ENCODE measurements around the gene TCP11L1. TPM values are rescaled to one million over a fixed set of nuclear protein-coding genes. Genes with fewer than 3 reads are reported as not detected.
"Not testable (repeated sequence)": the region's sequence is repeated elsewhere in the genome, so short reads cannot be mapped to it uniquely, and the experiment has no call there.

The TCP11L1 gene
- total and polyA plus RNA-seq, 2 experiments from 2014 or later, result 23.4 to 39.8 TPM

DNA sequence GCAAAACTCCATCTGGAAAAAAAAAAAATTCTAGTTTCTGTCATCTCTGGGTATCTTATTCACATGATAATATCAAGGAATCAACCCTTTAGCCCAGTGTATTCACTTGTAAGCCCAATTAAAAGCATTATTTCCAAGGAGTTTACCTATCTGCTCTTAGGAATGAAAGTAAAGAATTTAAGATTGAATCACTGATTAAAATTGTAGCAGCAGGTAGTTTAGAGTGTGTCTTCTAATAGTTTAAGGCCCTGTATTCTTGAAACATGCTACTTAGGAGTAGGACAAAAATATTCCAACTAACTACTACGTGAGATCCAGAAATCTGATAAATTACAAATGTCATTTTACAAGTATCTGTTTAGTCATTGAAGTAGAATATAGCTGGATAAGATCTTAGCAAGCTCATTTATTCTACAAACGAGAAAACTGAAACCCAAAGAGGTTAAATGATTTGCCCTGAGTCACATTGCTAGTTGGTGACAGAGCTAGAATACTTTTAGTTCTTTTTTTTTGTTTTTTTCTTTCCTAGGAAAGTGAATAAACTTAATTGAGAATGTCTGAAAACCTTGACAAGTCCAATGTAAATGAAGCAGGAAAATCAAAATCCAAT is 4.0 kb downstream of the TCP11L1 start:
- Histone ChIP-seq H2AFZ (no peak overlapping the region), H3K4me2 (ENCODE audit: unreplicated experiment) (peak overlapping the region; percentile 8), H3K27me3 (replicated peaks; ENCODE audit: insufficient read depth) (no peaks in the 10 kb centered on the region), H3K9ac (no peak overlapping the region), H3K27ac (peak overlapping the region; percentile 42), H3K79me2 (ENCODE audit: insufficient read depth) (peaks cover 65% of the 10 kb centered on the region), H3K9me3 (ENCODE audit: low read depth) (no peaks in the 10 kb centered on the region), H3F3A (ENCODE audit: insufficient read depth) (peaks cover 7% of the 10 kb centered on the region; the same call in 1 of the 2 replicates), H4K20me1 (ENCODE audit: insufficient read depth) (no peaks in the 10 kb centered on the region), H3K9me2 (ENCODE audit: insufficient read depth) (no peaks in the 10 kb centered on the region), H3K4me3 (no peak overlapping the region), H3K36me3 (ENCODE audit: low read depth) (peaks cover 30% of the 10 kb centered on the region), H3K4me1 (ENCODE audit: insufficient read depth) (peaks cover 24% of the 10 kb centered on the region)
- 43 to 51% methylated on average over 2 of the region's 2 CpGs for WGBS, 2 experiments (ENCODE audit: low coverage in 1 of 2, low lambda C conversion rate in 2 of 2, missing lambda C conversion rate in 2 of 2)
- in situ Hi-C loops (cut with MboI), result no loop called here
- TF ChIP-seq EZH2 (IDR thresholded peaks at IDR 0.05; ENCODE audit: insufficient read depth, poor library complexity, severe bottlenecking) (no peak), EZH2phosphoT487 (IDR thresholded peaks at IDR 0.05; ENCODE audit: insufficient read depth, low read depth) (no peak)
- DNase-seq, result peak; percentile 39

DNA sequence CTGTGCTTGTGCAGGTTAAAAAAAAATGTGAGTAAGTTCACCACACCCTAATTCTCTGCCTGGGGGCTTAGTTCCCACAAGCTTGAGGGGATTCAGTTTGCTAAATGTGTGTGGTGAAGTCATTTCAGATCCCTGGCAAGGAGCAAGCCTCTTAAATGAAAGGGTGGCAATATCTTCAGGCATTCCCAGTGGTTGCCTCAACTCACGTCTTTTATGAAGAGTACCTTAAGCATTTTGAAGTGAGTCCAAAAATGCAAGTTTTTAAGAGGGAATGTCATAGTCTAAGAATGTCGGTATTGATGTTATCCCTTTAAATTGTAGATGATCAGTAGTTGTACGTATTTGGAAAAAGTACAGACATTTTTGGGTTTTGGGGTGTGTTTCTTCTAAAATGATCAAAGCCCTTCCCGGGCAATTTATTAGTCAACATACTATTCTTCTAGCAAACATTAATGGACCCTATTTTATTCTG is 4.9 kb downstream of the TCP11L1 start:
- H4K20me1 ChIP-seq (ENCODE audit: insufficient read depth), result no peaks in the 10 kb centered on the region
- 62 to 71% methylated on average over 4 of the region's 4 CpGs for WGBS, 2 experiments (ENCODE audit: low coverage in 1 of 2, low lambda C conversion rate in 2 of 2, missing lambda C conversion rate in 2 of 2)
- H3K4me1 ChIP-seq (ENCODE audit: insufficient read depth), result peaks cover 24% of the 10 kb centered on the region
- H3K4me3 ChIP-seq, result no peak overlapping the region
- no peaks in the 10 kb centered on the region for H3K9me3 ChIP-seq (ENCODE audit: low read depth)
- DNase-seq, result peak; percentile 65
- peaks cover 7% of the 10 kb centered on the region; the same call in 1 of the 2 replicates for H3F3A ChIP-seq (ENCODE audit: insufficient read depth)
- in situ Hi-C loops (cut with MboI), result no loop called here
- H3K9ac ChIP-seq, result no peak overlapping the region
- no peaks in the 10 kb centered on the region for H3K9me2 ChIP-seq (ENCODE audit: insufficient read depth)
- H2AFZ ChIP-seq, result no peak overlapping the region
- H3K4me2 ChIP-seq (ENCODE audit: unreplicated experiment), result no peak overlapping the region
- peaks cover 70% of the 10 kb centered on the region for H3K79me2 ChIP-seq (ENCODE audit: insufficient read depth)
- peaks cover 34% of the 10 kb centered on the region for H3K36me3 ChIP-seq (ENCODE audit: low read depth)
- no peaks in the 10 kb centered on the region for H3K27me3 ChIP-seq (replicated peaks; ENCODE audit: insufficient read depth)
- TF ChIP-seq EZH2 (IDR thresholded peaks at IDR 0.05; ENCODE audit: insufficient read depth, poor library complexity, severe bottlenecking), result no peak
- no peak for TF ChIP-seq EZH2phosphoT487 (IDR thresholded peaks at IDR 0.05; ENCODE audit: insufficient read depth, low read depth)
- peak overlapping the region; percentile 42 for H3K27ac ChIP-seq

GRCh38 chr11:33045551-33046255 is 6.3 kb downstream of the TCP11L1 start:
- 72 to 77% methylated on average over 8 of the region's 8 CpGs for WGBS, 2 experiments (ENCODE audit: low coverage in 1 of 2, low lambda C conversion rate in 2 of 2, missing lambda C conversion rate in 2 of 2)
- no peaks in the 10 kb centered on the region for H3K27me3 ChIP-seq (replicated peaks; ENCODE audit: insufficient read depth)
- no peak overlapping the region for H3K9ac ChIP-seq
- peaks cover 34% of the 10 kb centered on the region for H3K36me3 ChIP-seq (ENCODE audit: low read depth)
- H4K20me1 ChIP-seq (ENCODE audit: insufficient read depth), result no peaks in the 10 kb centered on the region
- no peaks in the 10 kb centered on the region for H3K9me3 ChIP-seq (ENCODE audit: low read depth)
- no peak overlapping the region for H3K4me3 ChIP-seq
- no peak for TF ChIP-seq EZH2phosphoT487 (IDR thresholded peaks at IDR 0.05; ENCODE audit: insufficient read depth, low read depth)
- peaks cover 65% of the 10 kb centered on the region for H3K79me2 ChIP-seq (ENCODE audit: insufficient read depth)
- DNase-seq, result peak; percentile 36
- no peak overlapping the region for H3K27ac ChIP-seq
- no peak overlapping the region for H2AFZ ChIP-seq
- no peaks in the 10 kb centered on the region for H3K9me2 ChIP-seq (ENCODE audit: insufficient read depth)
- no peak overlapping the region for H3K4me2 ChIP-seq (ENCODE audit: unreplicated experiment)
- peaks cover 7% of the 10 kb centered on the region; the same call in 1 of the 2 replicates for H3F3A ChIP-seq (ENCODE audit: insufficient read depth)
- in situ Hi-C loops (cut with MboI), result no loop called here
- H3K4me1 ChIP-seq (ENCODE audit: insufficient read depth), result peaks cover 20% of the 10 kb centered on the region

- H2AFZ ChIP-seq; H3K27me3 ChIP-seq (replicated peaks; ENCODE audit: insufficient read depth); H3K9ac ChIP-seq; H3K4me2 ChIP-seq (ENCODE audit: unreplicated experiment); H3K4me3 ChIP-seq; in situ Hi-C loops (cut with MboI); H3K9me2 ChIP-seq (ENCODE audit: insufficient read depth); H3F3A ChIP-seq (ENCODE audit: insufficient read depth); H3K4me1 ChIP-seq (ENCODE audit: insufficient read depth); H4K20me1 ChIP-seq (ENCODE audit: insufficient read depth); H3K9me3 ChIP-seq (ENCODE audit: low read depth); H3K27ac ChIP-seq; DNase-seq: not testable (repeated sequence)
- H3K79me2 ChIP-seq (ENCODE audit: insufficient read depth), result peaks cover 51% of the 10 kb centered on the region
- WGBS, 2 experiments (ENCODE audit: low coverage in 1 of 2, low lambda C conversion rate in 2 of 2, missing lambda C conversion rate in 2 of 2), result 78 to 87% methylated on average over 6 of the region's 6 CpGs
- H3K36me3 ChIP-seq (ENCODE audit: low read depth), result peaks cover 38% of the 10 kb centered on the region
These were observed 9.3 kb downstream of the TCP11L1 start for GRCh38 chr11:33048701-33049100.

DNA sequence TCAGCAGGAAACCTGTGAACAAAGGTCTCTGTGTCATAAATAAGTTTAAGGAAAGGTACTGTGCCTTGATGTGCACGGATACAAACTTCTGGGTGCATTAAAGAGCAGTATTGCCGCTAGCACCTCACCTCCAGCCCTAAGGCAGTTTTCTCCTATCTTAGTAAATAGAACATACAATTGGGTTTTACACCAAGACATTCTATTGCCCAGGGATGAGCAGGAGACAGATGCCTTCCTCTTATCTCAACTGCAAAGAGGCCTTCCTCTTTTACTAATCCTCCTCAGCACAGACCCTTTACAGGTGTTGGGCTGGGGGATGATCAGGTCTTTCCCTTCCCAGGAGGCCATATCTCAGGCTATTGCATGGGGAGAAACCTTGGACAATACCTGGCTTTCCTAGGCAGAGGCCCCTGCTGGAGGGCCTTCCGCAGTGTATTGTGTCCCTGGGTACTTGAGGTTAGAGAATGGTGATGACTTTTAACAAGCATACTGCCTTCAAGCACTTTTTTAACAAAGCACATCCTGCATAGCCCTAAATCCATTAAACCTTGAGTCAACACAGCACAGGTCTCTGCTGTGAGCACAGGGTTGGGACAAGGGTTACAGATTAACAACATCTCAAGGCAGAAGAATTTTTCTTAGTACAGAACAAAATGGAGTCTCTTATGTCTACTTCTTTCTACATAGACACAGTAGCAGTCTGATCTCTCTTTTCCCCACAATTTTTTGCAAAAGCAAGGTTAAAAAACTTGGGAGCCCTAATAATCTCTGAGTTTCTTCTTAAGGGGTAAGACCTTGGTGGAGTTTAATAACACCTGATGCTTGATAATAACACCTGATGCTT is 10.4 kb downstream of the TCP11L1 start:
- H3K9me3 ChIP-seq (ENCODE audit: low read depth); H3K27me3 ChIP-seq (replicated peaks; ENCODE audit: insufficient read depth); H3K4me1 ChIP-seq (ENCODE audit: insufficient read depth); H3K9me2 ChIP-seq (ENCODE audit: insufficient read depth); H3K4me3 ChIP-seq; H3K27ac ChIP-seq; DNase-seq; H2AFZ ChIP-seq; in situ Hi-C loops (cut with MboI); H3F3A ChIP-seq (ENCODE audit: insufficient read depth); H3K4me2 ChIP-seq (ENCODE audit: unreplicated experiment); H3K9ac ChIP-seq; H4K20me1 ChIP-seq (ENCODE audit: insufficient read depth): not testable (repeated sequence)
- 97% methylated on average over 3 of the region's 3 CpGs for WGBS, 2 experiments (ENCODE audit: low coverage in 1 of 2, low lambda C conversion rate in 2 of 2, missing lambda C conversion rate in 2 of 2)
- Histone ChIP-seq H3K79me2 (ENCODE audit: insufficient read depth) (peaks cover 52% of the 10 kb centered on the region), H3K36me3 (ENCODE audit: low read depth) (peaks cover 36% of the 10 kb centered on the region)
